ENCODE results near the gene SLCO2B1. TPM values are rescaled to one million over a fixed set of nuclear protein-coding genes. Genes with fewer than 3 reads are reported as not detected.

Gene SLCO2B1
- total and polyA plus RNA-seq, 2 of the 8 experiments (the other 6 are each of a cell fraction or from before 2014, with no cell fraction given) = 0.03 TPM; not detected in 1

- no peak for TF ChIP-seq CTCF (IDR thresholded peaks at IDR 0.05; ENCODE audit: control extremely low read depth in 1 of 3, insufficient read depth in 1 of 3, low read depth in 1 of 3, low read length in 3 of 3)
- TF ChIP-seq SIN3A (conservative IDR thresholded peaks at IDR 0.05 in 1 of 2, IDR thresholded peaks at IDR 0.05 in 1 of 2; ENCODE audit: low read depth in 1 of 2, low read length in 2 of 2) = no peak
- no peak for TF ChIP-seq POLR2AphosphoS5 (IDR thresholded peaks at IDR 0.05; ENCODE audit: low read depth, low read length)
- TF ChIP-seq KDM5A (IDR thresholded peaks at IDR 0.05; ENCODE audit: low read length) = no peak
- TF ChIP-seq BRCA1 (IDR thresholded peaks at IDR 0.05; ENCODE audit: low read depth, low read length) = no peak
These were observed 24.3 kb upstream of the SLCO2B1 start (continued) for GRCh38 chr11:75126564-75126963.

Data from H1 (cell line).